SKM-1 treated with dmso at 0.1 percent for 144 hours (cell line): ENCODE results near the gene GPR158.

ENCODE experiments used
- DNase-seq: peaks from one replicate; lab custom pipeline; 2025; ENCODE audit not compliant: unreplicated experiment; lab: John Stamatoyannopoulos, UW

GPR158 gene

GRCh38 chr10:25493122-25493893 lies 318.5 kb downstream of the GPR158 start:
- no peak for DNase-seq

GRCh38 chr10:25497246-25497645 lies 322.4 kb downstream of the GPR158 start:
- DNase-seq = no peak

GRCh38 chr10:25498645-25499044 lies 323.8 kb downstream of the GPR158 start:
- DNase-seq = no peak

- no peak for DNase-seq
These were observed 327.1 kb downstream of the GPR158 start for GRCh38 chr10:25501912-25502311.

GRCh38 chr10:25502453-25502852 lies 327.7 kb downstream of the GPR158 start:
- DNase-seq = no peak

DNA sequence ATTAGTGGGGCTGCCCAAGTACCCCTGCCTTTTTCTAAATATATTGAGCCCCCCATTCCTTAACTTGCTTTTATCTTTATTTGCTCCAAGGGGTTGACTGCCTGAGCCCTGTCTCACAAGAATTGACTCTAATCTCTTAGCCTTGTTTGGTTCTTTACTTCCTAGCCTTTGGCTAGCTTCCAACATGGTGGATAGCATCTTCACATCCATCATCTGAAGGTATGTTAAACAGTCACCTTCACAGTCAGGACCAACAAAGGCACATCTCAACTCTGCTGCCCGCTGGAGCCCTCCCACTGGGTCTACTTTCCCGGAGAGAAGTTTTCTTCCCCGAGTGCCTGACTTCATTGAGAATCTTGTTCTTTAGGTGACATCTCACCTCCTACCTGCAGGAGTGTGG lies 329.5 kb downstream of the GPR158 start:
- DNase-seq = no peak

DNA sequence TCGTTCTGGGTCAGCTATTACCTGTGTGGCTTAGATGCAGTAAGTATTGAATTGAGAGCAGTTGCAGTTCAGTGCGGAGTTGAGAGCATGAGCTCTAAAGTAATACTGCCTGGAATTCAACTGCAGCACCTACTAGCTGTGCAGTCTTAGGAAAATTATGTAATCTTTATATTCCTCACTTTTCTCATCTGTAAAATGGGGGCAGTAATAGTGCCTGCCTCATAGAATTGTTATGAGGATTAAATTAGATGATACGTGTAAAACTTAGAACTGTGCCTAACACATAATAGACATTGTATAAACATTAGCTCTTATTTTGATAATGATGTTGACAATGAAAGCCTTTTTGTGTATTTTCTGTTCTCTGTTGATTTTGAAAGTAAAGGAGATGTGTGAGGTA lies 330.0 kb downstream of the GPR158 start:
- DNase-seq = no peak

DNA sequence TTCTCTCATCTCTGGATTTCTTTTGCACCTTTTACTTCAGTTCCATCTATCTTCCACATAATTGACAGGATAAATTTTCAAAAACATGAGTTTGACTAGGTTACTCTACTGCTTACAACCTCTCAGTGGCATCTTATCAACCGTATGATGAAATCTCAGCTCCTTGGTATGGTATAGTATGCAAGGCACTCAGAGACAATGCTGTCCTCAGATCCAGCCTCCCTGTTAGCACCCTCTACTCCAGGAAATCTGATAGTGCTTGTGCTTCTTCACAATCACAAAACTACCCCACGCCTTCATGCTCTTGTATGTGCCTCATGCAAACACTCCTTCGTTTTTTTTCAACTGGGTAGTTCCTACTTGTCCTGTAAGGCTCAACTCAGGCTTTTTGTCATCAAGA lies 330.7 kb downstream of the GPR158 start:
- no peak for DNase-seq

- no peak for DNase-seq
These were observed 332.1 kb downstream of the GPR158 start for GRCh38 chr10:25506821-25507335.

- DNase-seq = no peak
These were observed 333.5 kb downstream of the GPR158 start for GRCh38 chr10:25508112-25508815.

GRCh38 chr10:25509151-25509550 lies 334.4 kb downstream of the GPR158 start:
- DNase-seq = no peak

DNA sequence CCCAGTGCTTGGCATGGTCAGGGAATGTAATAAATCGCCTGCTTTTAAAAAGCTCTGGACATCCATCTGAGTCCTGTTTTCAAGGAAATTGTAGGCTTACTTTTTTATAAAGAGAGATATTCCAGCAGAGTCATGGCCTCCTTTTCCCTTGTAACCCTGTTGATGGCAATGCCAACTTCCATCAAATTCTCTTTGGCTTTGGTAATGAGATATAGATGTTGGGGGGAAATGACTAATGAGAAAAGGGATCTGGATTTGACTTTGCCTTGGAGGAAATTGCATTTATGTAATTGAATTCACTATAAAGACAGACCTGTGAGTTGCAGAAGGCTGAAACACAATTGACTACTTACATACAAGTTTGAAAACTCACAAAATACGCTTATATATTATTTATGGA lies 347.5 kb downstream of the GPR158 start:
- no peak for DNase-seq

GRCh38 chr10:25522946-25523608 lies 348.3 kb downstream of the GPR158 start:
- DNase-seq = no peak

DNA sequence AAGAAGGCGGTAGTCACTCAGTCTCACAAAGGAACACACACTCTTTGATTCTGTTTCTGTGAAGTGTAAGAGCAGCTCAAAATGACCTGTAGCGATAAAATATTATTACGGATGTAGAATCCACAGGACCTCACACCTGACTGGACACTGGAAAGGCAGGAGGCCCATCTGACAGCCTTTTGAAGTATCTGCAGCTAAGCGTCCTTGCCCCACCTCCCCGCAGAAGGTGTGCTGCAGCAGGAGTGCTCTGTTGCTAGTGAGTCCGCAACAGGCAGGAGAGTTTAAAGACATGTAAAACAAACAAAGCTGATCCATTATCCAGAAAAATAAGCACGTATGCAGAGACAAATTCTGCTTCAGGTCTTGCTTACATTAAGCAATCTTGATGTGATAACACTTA lies 355.5 kb downstream of the GPR158 start:
- no peak for DNase-seq

- no peak for DNase-seq
These were observed 356.8 kb downstream of the GPR158 start for GRCh38 chr10:25531457-25532061.

GRCh38 chr10:25532213-25532612 lies 357.4 kb downstream of the GPR158 start:
- DNase-seq = no peak

DNA sequence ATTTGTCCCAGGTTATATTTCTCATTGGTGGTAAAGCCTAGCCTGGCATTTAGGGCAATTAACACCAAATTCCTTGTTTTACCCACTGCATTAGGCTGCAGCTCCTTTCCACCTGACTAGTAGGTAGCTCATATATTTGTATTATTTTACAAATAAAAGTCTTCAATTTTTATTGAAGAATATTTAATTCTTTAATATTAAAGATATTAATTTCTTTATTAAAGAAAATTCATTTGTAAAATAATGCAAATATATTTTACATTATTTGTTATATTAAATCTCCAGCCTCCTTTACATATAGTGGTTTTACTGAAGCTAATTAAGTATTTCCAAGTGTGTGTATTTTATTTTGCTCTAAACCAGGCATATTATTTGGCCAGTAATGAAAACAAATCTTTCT lies 361.2 kb downstream of the GPR158 start:
- DNase-seq = no peak

DNA sequence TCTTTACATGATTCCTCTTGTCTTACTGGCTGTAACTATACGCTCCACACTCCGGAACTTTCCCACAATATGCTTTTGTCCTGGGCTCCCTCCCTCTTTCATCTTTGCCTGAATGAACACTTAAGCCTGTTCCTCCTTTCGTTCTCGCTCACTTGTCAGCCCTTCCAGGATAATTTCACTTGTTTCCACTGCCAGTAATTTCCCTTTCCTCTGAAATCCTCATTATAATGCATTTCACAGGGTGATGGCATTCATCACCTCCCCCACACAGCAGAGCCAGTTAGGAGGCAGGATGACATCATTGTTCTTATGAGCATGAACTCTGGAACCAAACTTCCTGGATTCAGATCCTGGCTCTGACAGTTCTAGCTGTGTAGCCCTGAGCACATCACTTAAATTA lies 372.6 kb downstream of the GPR158 start:
- DNase-seq = no peak

- DNase-seq = no peak
These were observed 377.6 kb downstream of the GPR158 start for GRCh38 chr10:25552283-25552919.

DNA sequence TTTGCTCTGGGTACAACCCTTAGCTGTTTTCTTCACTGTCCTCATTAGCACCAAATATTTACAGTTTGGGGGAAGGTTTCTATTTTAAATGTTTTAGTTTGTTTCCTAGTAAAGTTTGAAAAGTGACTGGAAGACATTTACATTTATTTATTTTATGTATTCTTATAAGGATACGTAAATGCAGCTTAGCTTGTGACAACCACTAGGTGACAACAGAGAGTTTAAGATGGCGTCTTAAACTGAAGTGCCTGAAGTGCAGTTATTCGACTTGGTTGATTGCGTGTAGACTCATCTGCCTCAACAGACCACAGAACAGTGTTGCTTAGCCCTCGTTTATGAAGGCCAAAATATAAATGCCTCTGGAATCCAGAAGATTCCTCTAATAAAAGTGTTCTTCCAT lies 381.1 kb downstream of the GPR158 start:
- DNase-seq = no peak

DNA sequence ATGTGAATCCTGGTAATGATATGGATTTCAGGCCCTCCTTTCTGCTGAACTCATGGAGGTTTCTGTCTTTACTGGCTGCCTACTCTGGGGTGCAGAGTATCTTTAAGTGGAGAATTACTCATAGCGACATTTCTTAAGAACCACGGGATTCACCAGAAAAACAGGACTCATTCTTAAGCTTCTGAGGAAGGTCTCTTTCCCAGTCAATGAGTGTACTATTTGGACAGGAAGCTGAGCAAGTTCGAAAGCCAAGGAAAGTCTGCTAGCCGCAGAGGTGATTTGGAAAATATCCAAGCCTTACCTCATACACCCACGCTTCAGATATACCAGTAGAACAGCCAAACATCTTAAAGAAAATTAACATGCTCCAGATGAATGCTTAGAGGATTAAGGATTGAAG lies 381.7 kb downstream of the GPR158 start:
- no peak for DNase-seq
